HG03565 (cell line): ENCODE data around the gene ENPP5.
A peak's percentile ranks its signal among the peaks of the same experiment; 100 is the strongest.

Experiments
- ATAC-seq: cut with Tn5 transposase; IDR thresholded peaks from one replicate; pipeline ENCODE4 v1.9.1; 2021; ENCODE audit warnings: mild to moderate bottlenecking, moderate library complexity; ENCODE audit not compliant: unreplicated experiment

The ENPP5 gene, protein sequence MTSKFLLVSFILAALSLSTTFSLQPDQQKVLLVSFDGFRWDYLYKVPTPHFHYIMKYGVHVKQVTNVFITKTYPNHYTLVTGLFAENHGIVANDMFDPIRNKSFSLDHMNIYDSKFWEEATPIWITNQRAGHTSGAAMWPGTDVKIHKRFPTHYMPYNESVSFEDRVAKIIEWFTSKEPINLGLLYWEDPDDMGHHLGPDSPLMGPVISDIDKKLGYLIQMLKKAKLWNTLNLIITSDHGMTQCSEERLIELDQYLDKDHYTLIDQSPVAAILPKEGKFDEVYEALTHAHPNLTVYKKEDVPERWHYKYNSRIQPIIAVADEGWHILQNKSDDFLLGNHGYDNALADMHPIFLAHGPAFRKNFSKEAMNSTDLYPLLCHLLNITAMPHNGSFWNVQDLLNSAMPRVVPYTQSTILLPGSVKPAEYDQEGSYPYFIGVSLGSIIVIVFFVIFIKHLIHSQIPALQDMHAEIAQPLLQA

GRCh38 chr6:46170357-46171289 is at the start of gene ENPP5:
ENPP5 (minus strand) TSS chr6:46170980; CDS start chr6:46168262, 2,718 bp downstream.
- ATAC-seq = peak; percentile 79

DNA sequence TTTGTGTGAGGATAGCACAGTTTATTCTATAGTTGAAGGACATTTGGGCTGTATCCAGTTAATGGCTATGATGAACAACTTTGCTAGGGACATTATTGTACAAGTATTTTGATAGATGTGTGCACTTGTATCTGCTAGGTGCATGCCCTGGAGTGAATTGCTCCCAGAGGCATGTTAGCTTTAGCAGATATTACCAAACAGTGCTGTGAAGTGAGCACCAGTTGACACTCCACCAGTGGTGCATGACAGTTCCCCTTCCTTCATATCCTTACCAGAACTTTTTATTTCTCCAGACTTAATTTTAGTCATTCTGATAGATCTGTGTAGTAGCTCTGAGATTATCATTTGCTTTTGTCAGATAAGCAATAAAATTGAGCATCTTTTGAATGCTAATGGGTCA is 48.9 kb upstream of the ENPP5 start:
- ATAC-seq = no peak

GRCh38 chr6:46218457-46218856 is 47.7 kb upstream of the ENPP5 start:
- no peak for ATAC-seq

GRCh38 chr6:46217671-46218131 is 46.9 kb upstream of the ENPP5 start:
- peak; percentile 51 for ATAC-seq

GRCh38 chr6:46216879-46217278 is 46.1 kb upstream of the ENPP5 start:
- ATAC-seq = no peak

- no peak for ATAC-seq
Measured at GRCh38 chr6:46215777-46216176, 45.0 kb upstream of the ENPP5 start.

GRCh38 chr6:46215213-46215612 is 44.4 kb upstream of the ENPP5 start:
- no peak for ATAC-seq

- no peak for ATAC-seq
Measured at GRCh38 chr6:46211917-46212316, 41.1 kb upstream of the ENPP5 start.

- no peak for ATAC-seq
Measured at GRCh38 chr6:46210294-46210693, 39.5 kb upstream of the ENPP5 start.

GRCh38 chr6:46208303-46208702 is 37.5 kb upstream of the ENPP5 start:
- no peak for ATAC-seq

DNA sequence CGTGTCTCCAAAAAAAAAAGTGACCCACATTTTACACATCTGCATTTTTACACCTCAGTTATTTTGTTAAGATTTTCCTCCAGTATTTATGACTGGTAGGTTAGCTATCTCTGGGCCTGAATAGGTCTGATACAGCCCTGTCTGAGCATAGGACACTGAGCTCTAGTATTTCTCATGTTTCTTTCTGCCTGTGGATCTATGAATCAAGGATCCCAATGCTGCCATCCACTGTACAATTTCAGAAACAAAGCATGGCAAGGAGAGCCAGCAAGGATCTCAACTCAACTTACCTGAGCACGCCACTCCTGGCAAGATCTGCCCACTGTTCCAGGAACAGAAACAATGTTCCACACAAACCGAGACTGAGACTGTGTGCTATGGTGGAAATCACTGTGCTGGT is 36.4 kb upstream of the ENPP5 start:
- ATAC-seq = no peak

DNA sequence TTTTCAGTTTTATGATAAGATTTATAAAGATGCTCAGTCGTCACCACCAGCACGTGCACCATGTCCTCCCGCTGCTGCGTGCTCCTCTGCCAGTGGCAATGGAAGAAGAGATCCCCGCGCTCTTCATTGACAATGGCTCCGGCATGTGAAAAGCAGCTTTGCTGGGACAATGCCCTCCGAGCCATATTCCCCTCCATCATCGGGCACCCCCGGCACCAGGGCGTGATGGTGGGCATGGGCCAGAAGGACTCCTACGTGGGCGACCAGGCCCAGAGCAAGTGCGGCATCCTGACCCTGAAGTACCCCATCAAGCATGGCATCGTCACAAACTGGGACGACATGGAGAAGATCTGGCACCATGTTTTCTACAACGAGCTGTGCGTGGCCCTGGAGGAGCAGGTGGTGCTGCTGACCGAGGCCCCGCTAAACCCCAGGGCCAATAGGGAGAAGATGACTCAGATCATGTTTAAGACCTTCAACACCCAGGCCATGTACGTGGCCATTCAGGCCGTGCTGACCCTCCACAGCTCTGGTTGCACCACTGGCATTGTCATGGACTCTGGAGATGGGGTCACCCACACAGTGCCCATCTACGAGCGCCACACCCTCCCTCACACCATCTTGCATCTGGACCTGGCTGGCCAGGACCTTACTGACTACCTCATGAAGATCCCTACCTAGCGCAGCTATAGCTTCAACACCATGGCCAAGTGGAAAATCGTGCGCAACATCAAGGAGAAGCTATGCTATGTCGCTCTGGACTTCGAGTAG is 34.3 kb upstream of the ENPP5 start:
- ATAC-seq = no peak

GRCh38 chr6:46203391-46204177 is 32.8 kb upstream of the ENPP5 start:
- no peak for ATAC-seq

GRCh38 chr6:46201702-46202101 is 30.9 kb upstream of the ENPP5 start:
- ATAC-seq = no peak

DNA sequence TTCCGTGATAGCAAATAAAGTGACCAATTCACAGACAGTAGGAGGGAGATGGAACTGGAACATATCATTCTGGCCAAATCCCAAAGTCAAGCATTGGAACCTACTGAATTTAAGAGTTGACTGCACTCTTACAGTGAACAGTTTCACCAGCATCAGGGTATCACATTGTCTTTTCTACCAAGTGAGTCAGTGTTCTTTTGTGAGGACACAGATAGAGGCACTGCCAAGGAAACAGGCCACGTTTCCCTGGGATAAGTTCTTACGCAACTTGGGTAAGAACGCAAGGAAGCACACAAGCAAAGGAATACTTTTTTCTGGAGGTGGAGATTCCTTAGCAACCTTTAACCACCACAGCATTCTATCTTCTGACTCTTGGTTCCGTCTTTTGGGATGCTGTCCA is 28.6 kb upstream of the ENPP5 start:
- ATAC-seq = no peak

GRCh38 chr6:46191961-46192360 is 21.2 kb upstream of the ENPP5 start:
- ATAC-seq = no peak

DNA sequence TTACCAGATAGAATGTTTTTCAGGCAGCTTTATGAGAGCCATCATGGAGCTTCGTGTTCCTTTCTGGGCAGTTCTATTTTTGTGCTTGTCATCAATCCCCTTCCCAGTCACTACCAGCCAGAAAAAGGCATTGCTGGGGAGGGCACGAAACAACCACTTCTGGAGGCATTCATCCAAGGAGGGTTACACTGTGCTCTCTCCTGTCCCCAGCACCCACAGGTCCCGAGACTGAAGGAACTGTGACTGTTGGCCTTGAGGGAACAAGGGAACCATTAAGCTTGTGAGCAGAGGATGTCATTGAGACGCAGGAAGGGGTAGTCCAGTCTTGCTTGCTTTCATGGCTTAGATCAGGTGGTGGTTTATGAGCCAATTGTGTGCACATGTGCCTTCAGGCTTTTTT is 20.1 kb upstream of the ENPP5 start:
- ATAC-seq = no peak

GRCh38 chr6:46189726-46190125 is 18.9 kb upstream of the ENPP5 start:
- no peak for ATAC-seq

- ATAC-seq = no peak
Measured at GRCh38 chr6:46186583-46186982, 15.8 kb upstream of the ENPP5 start.

- ATAC-seq = no peak
Measured at GRCh38 chr6:46184114-46184513, 13.3 kb upstream of the ENPP5 start.
